Measurements from ENCODE around the gene CLSTN2.

GRCh38 chr3:140545197-140545596 lies 610.2 kb downstream of the CLSTN2 start:
- TF ChIP-seq RAD21 (IDR thresholded peaks at IDR 0.05; ENCODE audit: low read depth) (no peak), YY1 (IDR thresholded peaks at IDR 0.05; ENCODE audit: extremely low read depth, insufficient replicate concordance, low read depth, low read length) (no peak), POLR2AphosphoS5 (IDR thresholded peaks at IDR 0.05; ENCODE audit: low read depth, low read length) (no peak), EZH2phosphoT487 (IDR thresholded peaks at IDR 0.05; ENCODE audit: borderline replicate concordance) (no peak), REST (IDR thresholded peaks at IDR 0.05; ENCODE audit: low read depth) (no peak), ZNF274 (IDR thresholded peaks at IDR 0.05; ENCODE audit: low read depth, low read length) (no peak), ZFX (IDR thresholded peaks at IDR 0.05) (no peak)
- TF ChIP-seq, protein P1, sequence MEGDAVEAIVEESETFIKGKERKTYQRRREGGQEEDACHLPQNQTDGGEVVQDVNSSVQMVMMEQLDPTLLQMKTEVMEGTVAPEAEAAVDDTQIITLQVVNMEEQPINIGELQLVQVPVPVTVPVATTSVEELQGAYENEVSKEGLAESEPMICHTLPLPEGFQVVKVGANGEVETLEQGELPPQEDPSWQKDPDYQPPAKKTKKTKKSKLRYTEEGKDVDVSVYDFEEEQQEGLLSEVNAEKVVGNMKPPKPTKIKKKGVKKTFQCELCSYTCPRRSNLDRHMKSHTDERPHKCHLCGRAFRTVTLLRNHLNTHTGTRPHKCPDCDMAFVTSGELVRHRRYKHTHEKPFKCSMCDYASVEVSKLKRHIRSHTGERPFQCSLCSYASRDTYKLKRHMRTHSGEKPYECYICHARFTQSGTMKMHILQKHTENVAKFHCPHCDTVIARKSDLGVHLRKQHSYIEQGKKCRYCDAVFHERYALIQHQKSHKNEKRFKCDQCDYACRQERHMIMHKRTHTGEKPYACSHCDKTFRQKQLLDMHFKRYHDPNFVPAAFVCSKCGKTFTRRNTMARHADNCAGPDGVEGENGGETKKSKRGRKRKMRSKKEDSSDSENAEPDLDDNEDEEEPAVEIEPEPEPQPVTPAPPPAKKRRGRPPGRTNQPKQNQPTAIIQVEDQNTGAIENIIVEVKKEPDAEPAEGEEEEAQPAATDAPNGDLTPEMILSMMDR (IDR thresholded peaks at IDR 0.05 in 2 of 3, conservative IDR thresholded peaks at IDR 0.05 in 1 of 3; ENCODE audit: borderline replicate concordance in 1 of 3, insufficient read depth in 1 of 3, low read depth in 2 of 3, low read length in 2 of 3): no peak
- TF ChIP-seq, protein P2, sequence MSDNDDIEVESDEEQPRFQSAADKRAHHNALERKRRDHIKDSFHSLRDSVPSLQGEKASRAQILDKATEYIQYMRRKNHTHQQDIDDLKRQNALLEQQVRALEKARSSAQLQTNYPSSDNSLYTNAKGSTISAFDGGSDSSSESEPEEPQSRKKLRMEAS (IDR thresholded peaks at IDR 0.05): no peak

Measured in HCT116 (cell line).